ENCODE measurements around the gene PTGES2. TPM values are rescaled to one million over a fixed set of nuclear protein-coding genes. Genes with fewer than 3 reads are reported as not detected.

The PTGES2 gene
- total and polyA plus RNA-seq, 2 of the 13 experiments (the other 11 are each of a cell fraction or from before 2014, with no cell fraction given), result 63.7 to 79.8 TPM

GRCh38 chr9:128117613-128118471, 9.7 kb downstream of the PTGES2 start (continued):
- TF ChIP-seq, protein P1, sequence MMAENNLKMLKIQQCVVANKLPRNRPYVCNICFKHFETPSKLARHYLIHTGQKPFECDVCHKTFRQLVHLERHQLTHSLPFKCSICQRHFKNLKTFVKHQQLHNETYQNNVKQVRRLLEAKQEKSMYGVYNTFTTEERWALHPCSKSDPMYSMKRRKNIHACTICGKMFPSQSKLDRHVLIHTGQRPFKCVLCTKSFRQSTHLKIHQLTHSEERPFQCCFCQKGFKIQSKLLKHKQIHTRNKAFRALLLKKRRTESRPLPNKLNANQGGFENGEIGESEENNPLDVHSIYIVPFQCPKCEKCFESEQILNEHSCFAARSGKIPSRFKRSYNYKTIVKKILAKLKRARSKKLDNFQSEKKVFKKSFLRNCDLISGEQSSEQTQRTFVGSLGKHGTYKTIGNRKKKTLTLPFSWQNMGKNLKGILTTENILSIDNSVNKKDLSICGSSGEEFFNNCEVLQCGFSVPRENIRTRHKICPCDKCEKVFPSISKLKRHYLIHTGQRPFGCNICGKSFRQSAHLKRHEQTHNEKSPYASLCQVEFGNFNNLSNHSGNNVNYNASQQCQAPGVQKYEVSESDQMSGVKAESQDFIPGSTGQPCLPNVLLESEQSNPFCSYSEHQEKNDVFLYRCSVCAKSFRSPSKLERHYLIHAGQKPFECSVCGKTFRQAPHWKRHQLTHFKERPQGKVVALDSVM (CRISPR knock-in tag; IDR thresholded peaks at IDR 0.05), result peak; percentile 41; the same call in 1 of the 2 replicates
- TF ChIP-seq ZNF362 (CRISPR knock-in tag; IDR thresholded peaks at IDR 0.05; ENCODE audit: borderline replicate concordance), result no peak; the same call in 1 of the 2 replicates
- no peak for TF ChIP-seq ZMAT5 (CRISPR knock-in tag; IDR thresholded peaks at IDR 0.05; ENCODE audit: borderline replicate concordance, low read depth)
- no peak for TF ChIP-seq ZNF790 (CRISPR knock-in tag; IDR thresholded peaks at IDR 0.05; ENCODE audit: borderline replicate concordance)
- no peak for TF ChIP-seq ARNTL (CRISPR knock-in tag; IDR thresholded peaks at IDR 0.05)
- no peak for TF ChIP-seq MZF1 (CRISPR knock-in tag; IDR thresholded peaks at IDR 0.05; ENCODE audit: borderline replicate concordance)
- TF ChIP-seq ZNF207 (IDR thresholded peaks at IDR 0.05; ENCODE audit: borderline replicate concordance), result no peak
- TF ChIP-seq AKAP8 (CRISPR knock-in tag; IDR thresholded peaks at IDR 0.05), result no peak
- no peak for TF ChIP-seq NR3C1 (CRISPR knock-in tag; IDR thresholded peaks at IDR 0.05)
- no peak for TF ChIP-seq NFRKB (IDR thresholded peaks at IDR 0.05)
- no peak for TF ChIP-seq SMARCC2 (IDR thresholded peaks at IDR 0.05)
- TF ChIP-seq TBX3 (IDR thresholded peaks at IDR 0.05; ENCODE audit: borderline replicate concordance), result no peak
- no peak for TF ChIP-seq TMF1 (CRISPR knock-in tag; IDR thresholded peaks at IDR 0.05; ENCODE audit: low read depth)
- TF ChIP-seq ZSCAN21 (CRISPR knock-in tag; IDR thresholded peaks at IDR 0.05; ENCODE audit: borderline replicate concordance), result no peak
- TF ChIP-seq RBFOX2 (IDR thresholded peaks at IDR 0.05; ENCODE audit: low read depth, low read length), result no peak
- TF ChIP-seq KAT2B (IDR thresholded peaks at IDR 0.05; ENCODE audit: borderline replicate concordance, low read depth, low read length), result no peak
- no peak for TF ChIP-seq ZNF510 (CRISPR knock-in tag; IDR thresholded peaks at IDR 0.05; ENCODE audit: low read depth)
- TF ChIP-seq, protein P2, sequence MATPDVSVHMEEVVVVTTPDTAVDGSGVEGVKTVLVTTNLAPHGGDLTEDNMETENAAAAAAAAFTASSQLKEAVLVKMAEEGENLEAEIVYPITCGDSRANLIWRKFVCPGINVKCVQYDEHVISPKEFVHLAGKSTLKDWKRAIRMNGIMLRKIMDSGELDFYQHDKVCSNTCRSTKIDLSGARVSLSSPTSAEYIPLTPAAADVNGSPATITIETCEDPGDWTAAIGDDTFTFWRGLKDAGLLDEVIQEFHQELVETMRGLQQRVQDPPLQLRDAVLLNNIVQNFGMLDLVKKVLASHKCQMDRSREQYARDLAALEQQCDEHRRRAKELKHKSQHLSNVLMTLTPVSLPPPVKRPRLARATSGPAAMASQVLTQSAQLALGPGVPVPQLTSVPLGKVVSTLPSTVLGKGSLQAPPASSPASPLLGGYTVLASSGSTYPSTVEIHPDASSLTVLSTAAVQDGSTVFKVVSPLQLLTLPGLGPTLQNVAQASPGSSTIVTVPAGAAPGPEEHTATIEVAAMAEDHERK (CRISPR knock-in tag; IDR thresholded peaks at IDR 0.05; ENCODE audit: low read depth), result no peak
- TF ChIP-seq, protein P3, sequence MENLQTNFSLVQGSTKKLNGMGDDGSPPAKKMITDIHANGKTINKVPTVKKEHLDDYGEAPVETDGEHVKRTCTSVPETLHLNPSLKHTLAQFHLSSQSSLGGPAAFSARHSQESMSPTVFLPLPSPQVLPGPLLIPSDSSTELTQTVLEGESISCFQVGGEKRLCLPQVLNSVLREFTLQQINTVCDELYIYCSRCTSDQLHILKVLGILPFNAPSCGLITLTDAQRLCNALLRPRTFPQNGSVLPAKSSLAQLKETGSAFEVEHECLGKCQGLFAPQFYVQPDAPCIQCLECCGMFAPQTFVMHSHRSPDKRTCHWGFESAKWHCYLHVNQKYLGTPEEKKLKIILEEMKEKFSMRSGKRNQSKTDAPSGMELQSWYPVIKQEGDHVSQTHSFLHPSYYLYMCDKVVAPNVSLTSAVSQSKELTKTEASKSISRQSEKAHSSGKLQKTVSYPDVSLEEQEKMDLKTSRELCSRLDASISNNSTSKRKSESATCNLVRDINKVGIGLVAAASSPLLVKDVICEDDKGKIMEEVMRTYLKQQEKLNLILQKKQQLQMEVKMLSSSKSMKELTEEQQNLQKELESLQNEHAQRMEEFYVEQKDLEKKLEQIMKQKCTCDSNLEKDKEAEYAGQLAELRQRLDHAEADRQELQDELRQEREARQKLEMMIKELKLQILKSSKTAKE (CRISPR knock-in tag; IDR thresholded peaks at IDR 0.05; ENCODE audit: borderline replicate concordance), result no peak
- TF ChIP-seq, protein P4, sequence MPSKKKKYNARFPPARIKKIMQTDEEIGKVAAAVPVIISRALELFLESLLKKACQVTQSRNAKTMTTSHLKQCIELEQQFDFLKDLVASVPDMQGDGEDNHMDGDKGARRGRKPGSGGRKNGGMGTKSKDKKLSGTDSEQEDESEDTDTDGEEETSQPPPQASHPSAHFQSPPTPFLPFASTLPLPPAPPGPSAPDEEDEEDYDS (CRISPR knock-in tag; IDR thresholded peaks at IDR 0.05), result no peak; the same call in 1 of the 2 replicates
